ENCODE results near the gene HIPK2. TPM values are rescaled to one million over a fixed set of nuclear protein-coding genes. Genes with fewer than 3 reads are reported as not detected.

Gene HIPK2
- total and polyA plus RNA-seq, 2 donors (not counting 3 experiments of a cell fraction or from before 2014, with no cell fraction given): 9.0 to 43.8 TPM

- Histone ChIP-seq H3K36me3 (ENCODE audit: control insufficient read depth in 2 of 2, extremely low read depth in 1 of 2, insufficient read depth in 2 of 2, low read length in 2 of 2) (no peaks in the 10 kb centered on the region), H3K9ac (replicated peaks; ENCODE audit: extremely low read depth, insufficient read depth, low read length) (peak overlapping the region; percentile 60), H3K9me3 (replicated peaks; ENCODE audit: control insufficient read depth, insufficient read depth, low read length) (no peaks in the 10 kb centered on the region), H3K27ac (ENCODE audit: insufficient read depth, low read depth, low read length) (peak overlapping the region; percentile 77), H3K9me1 (replicated peaks; ENCODE audit: control insufficient read depth, extremely low read depth, insufficient read depth, low read length) (no peaks in the 10 kb centered on the region), H3K79me2 (ENCODE audit: control insufficient read depth, insufficient read depth, low read length) (peaks cover 35% of the 10 kb centered on the region), H3K4me3 (replicated peaks in 1 of 3; ENCODE audit: insufficient read depth in 1 of 3, low read depth in 1 of 3, low read length in 3 of 3) (peak overlapping the region in 1 of 3 experiments; percentile 25), H3K27me3 (ENCODE audit: control insufficient read depth in 2 of 2, insufficient read depth in 2 of 2, low read length in 2 of 2) (no peaks in the 10 kb centered on the region), H3K4me1 (ENCODE audit: control insufficient read depth, extremely low read depth, insufficient read depth, low read length) (peaks cover 43% of the 10 kb centered on the region), H4K20me1 (replicated peaks; ENCODE audit: control insufficient read depth, extremely low read depth, insufficient read depth, low read length) (no peaks in the 10 kb centered on the region), H2AFZ (ENCODE audit: low read depth, low read length) (no peak overlapping the region), H3K4me2 (ENCODE audit: insufficient read depth, low read length) (peak overlapping the region; percentile 77)
- intact Hi-C loops (cut with micrococcal nuclease) (loop anchor here (1.0 to 5.0 kb wide), 4 partner anchors 31 to 528 kb away; partner anchors contain the start of gene KDM7A), dilution Hi-C loops (cut with MboI; ENCODE audit: extremely low pct_ligation_motif_present, low sequenced_read_pairs) (no loop called here)
- DNase-seq (ENCODE audit: low read depth, low spot score) (peak; percentile 75), FAIRE-seq (peak; percentile 96)
- ChIA-PET CTCF (interaction anchor here (0.9 to 4.9 kb wide), 10 partner anchors 9 to 353 kb away, joined by 3 to 233 read pairs (median 7); partner anchors contain the start of gene HIPK2), POLR2A (no interaction called here)
- TF ChIP-seq GATA2 (IDR thresholded peaks at IDR 0.05; ENCODE audit: insufficient read depth, insufficient read length, low read depth, low read length): peak; percentile 56
- TF ChIP-seq POLR2A (IDR thresholded peaks at IDR 0.05; ENCODE audit: low read depth, low read length): no peak
- TF ChIP-seq EZH2 (IDR thresholded peaks at IDR 0.05; ENCODE audit: borderline replicate concordance, low read depth, low read length, severe bottlenecking): no peak
- no peak for TF ChIP-seq JUN (IDR thresholded peaks at IDR 0.05; ENCODE audit: borderline replicate concordance, insufficient read depth, insufficient read length, low read depth)
- BruUV-seq (replicated peaks): no TSS peak
Measured at GRCh38 chr7:139648941-139649425, 128.8 kb downstream of the HIPK2 start.

- Histone ChIP-seq H3K9ac (replicated peaks; ENCODE audit: extremely low read depth, insufficient read depth, low read length) (peak overlapping the region; percentile 60), H3K27me3 (ENCODE audit: control insufficient read depth in 2 of 2, insufficient read depth in 2 of 2, low read length in 2 of 2) (no peaks in the 10 kb centered on the region), H2AFZ (ENCODE audit: low read depth, low read length) (peak overlapping the region; percentile 60), H3K4me1 (ENCODE audit: control insufficient read depth, extremely low read depth, insufficient read depth, low read length) (peaks cover 43% of the 10 kb centered on the region), H3K4me2 (ENCODE audit: insufficient read depth, low read length) (peak overlapping the region; percentile 77), H3K79me2 (ENCODE audit: control insufficient read depth, insufficient read depth, low read length) (peaks cover 39% of the 10 kb centered on the region), H3K9me3 (replicated peaks; ENCODE audit: control insufficient read depth, insufficient read depth, low read length) (no peaks in the 10 kb centered on the region), H3K36me3 (ENCODE audit: control insufficient read depth in 2 of 2, extremely low read depth in 1 of 2, insufficient read depth in 2 of 2, low read length in 2 of 2) (no peaks in the 10 kb centered on the region), H3K27ac (ENCODE audit: insufficient read depth, low read depth, low read length) (peak overlapping the region; percentile 77), H3K9me1 (replicated peaks; ENCODE audit: control insufficient read depth, extremely low read depth, insufficient read depth, low read length) (no peaks in the 10 kb centered on the region), H3K4me3 (replicated peaks in 1 of 3; ENCODE audit: insufficient read depth in 1 of 3, low read depth in 1 of 3, low read length in 3 of 3) (peak overlapping the region in 1 of 3 experiments; percentile 25), H4K20me1 (replicated peaks; ENCODE audit: control insufficient read depth, extremely low read depth, insufficient read depth, low read length) (no peaks in the 10 kb centered on the region)
- ChIA-PET POLR2A (no interaction called here), CTCF (interaction anchor here (0.9 to 4.9 kb wide), 15 partner anchors 9 to 353 kb away, joined by 3 to 233 read pairs (median 7); partner anchors contain the start of gene HIPK2)
- BruUV-seq (replicated peaks): no TSS peak
- FAIRE-seq: no peak
- no peak for TF ChIP-seq POLR2AphosphoS5 (IDR thresholded peaks at IDR 0.05; ENCODE audit: insufficient read depth, low read depth, low read length)
- TF ChIP-seq CTCF (IDR thresholded peaks at IDR 0.05; ENCODE audit: extremely low read depth in 1 of 2, insufficient read depth in 1 of 2, low read depth in 1 of 2, low read length in 2 of 2): no peak
- TF ChIP-seq GATA2 (IDR thresholded peaks at IDR 0.05; ENCODE audit: insufficient read depth, insufficient read length, low read depth, low read length): no peak
- TF ChIP-seq EZH2 (IDR thresholded peaks at IDR 0.05; ENCODE audit: borderline replicate concordance, low read depth, low read length, severe bottlenecking): no peak
- no peak for TF ChIP-seq FOS (IDR thresholded peaks at IDR 0.05; ENCODE audit: borderline replicate concordance, insufficient read depth, low read length)
- no peak for TF ChIP-seq MAX (IDR thresholded peaks at IDR 0.05; ENCODE audit: insufficient read depth, insufficient read length)
- no peak for TF ChIP-seq JUN (IDR thresholded peaks at IDR 0.05; ENCODE audit: borderline replicate concordance, insufficient read depth, insufficient read length, low read depth)
- no peak for TF ChIP-seq POLR2A (IDR thresholded peaks at IDR 0.05; ENCODE audit: low read depth, low read length)
- no peak for TF ChIP-seq MYC (IDR thresholded peaks at IDR 0.05; ENCODE audit: low read depth, low read length)
- DNase-seq (ENCODE audit: low read depth, low spot score): no peak
- intact Hi-C loops (cut with micrococcal nuclease) (loop anchor here (1.0 to 5.0 kb wide), 3 partner anchors 128 to 529 kb away; partner anchors contain the start of gene KDM7A), dilution Hi-C loops (cut with MboI; ENCODE audit: extremely low pct_ligation_motif_present, low sequenced_read_pairs) (no loop called here)
Measured at GRCh38 chr7:139648391-139648861, 129.4 kb downstream of the HIPK2 start.

Measured in endothelial cell of umbilical vein (primary cell).